Prostate gland (tissue), 2 donors: ENCODE measurements around the gene SMPD4.
"Not testable (repeated sequence)": the region's sequence is repeated elsewhere in the genome, so short reads cannot be mapped to it uniquely, and the experiment has no call there.

Experiments
- POLR2A ChIP-seq: fragments of 450-650 bp; IDR thresholded peaks from one replicate; pipeline ENCODE4 v1.6.1; 2016; ENCODE audit warnings: antibody characterized with exemption, mild to moderate bottlenecking
- TF ChIP-seq, protein P1 (sequence below), 4 experiments: fragments of 200-600 bp in 2 of 4; fragments of 450-650 bp in 2 of 4; sonication (generic) in 2 of 4; IDR thresholded peaks; 1 replicate in 3 of 4; 2 replicates in 1 of 4; pipeline ENCODE4 v1.5.1; 2016 to 2019; ENCODE audit warnings: antibody characterized with exemption in 4 of 4, mild to moderate bottlenecking in 2 of 4, moderate library complexity in 2 of 4

DNA sequence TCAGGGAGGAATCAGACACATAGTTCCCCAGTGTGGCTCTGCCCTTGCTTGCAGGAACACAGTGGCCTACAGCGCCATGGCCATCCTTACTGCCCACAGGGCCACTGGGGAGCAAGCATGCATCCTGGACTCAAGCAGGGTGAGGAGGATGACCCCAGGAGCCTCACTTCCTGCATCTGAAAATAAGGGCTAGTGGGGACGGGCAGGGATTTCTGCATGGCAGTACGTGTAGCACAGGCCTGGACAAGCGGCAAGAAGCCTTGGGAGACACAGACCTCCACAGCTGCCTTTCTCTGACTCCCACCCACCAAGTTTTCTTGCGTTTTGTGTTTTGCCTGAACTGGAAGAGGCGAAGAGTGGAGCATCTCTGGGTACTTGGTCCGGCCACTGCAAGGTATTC lies 18.9 kb downstream of the SMPD4 start:
- TF ChIP-seq, protein P1, sequence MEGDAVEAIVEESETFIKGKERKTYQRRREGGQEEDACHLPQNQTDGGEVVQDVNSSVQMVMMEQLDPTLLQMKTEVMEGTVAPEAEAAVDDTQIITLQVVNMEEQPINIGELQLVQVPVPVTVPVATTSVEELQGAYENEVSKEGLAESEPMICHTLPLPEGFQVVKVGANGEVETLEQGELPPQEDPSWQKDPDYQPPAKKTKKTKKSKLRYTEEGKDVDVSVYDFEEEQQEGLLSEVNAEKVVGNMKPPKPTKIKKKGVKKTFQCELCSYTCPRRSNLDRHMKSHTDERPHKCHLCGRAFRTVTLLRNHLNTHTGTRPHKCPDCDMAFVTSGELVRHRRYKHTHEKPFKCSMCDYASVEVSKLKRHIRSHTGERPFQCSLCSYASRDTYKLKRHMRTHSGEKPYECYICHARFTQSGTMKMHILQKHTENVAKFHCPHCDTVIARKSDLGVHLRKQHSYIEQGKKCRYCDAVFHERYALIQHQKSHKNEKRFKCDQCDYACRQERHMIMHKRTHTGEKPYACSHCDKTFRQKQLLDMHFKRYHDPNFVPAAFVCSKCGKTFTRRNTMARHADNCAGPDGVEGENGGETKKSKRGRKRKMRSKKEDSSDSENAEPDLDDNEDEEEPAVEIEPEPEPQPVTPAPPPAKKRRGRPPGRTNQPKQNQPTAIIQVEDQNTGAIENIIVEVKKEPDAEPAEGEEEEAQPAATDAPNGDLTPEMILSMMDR (IDR thresholded peaks at IDR 0.05), result not testable (repeated sequence)
- not testable (repeated sequence) for TF ChIP-seq POLR2A
